ENCODE data around the gene ITPKB.

Gene ITPKB

GRCh38 chr1:226665505-226666163 is 73.4 kb downstream of the ITPKB start:
- no peak for DNase-seq (ENCODE audit: low spot score)

- peak; percentile 77 for DNase-seq (ENCODE audit: low spot score)
Observed at GRCh38 chr1:226664413-226665101, 74.5 kb downstream of the ITPKB start.

GRCh38 chr1:226663327-226663704 is 75.8 kb downstream of the ITPKB start:
- DNase-seq (ENCODE audit: low spot score): no peak

- DNase-seq (ENCODE audit: low spot score): no peak
Observed at GRCh38 chr1:226662642-226663326, 76.3 kb downstream of the ITPKB start.

GRCh38 chr1:226661965-226662364 is 77.1 kb downstream of the ITPKB start:
- no peak for DNase-seq (ENCODE audit: low spot score)

- no peak for DNase-seq (ENCODE audit: low spot score)
Observed at GRCh38 chr1:226661271-226661670, 77.8 kb downstream of the ITPKB start.

GRCh38 chr1:226660410-226661182 is 78.5 kb downstream of the ITPKB start:
- no peak for DNase-seq (ENCODE audit: low spot score)

GRCh38 chr1:226659641-226660040 is 79.4 kb downstream of the ITPKB start:
- no peak for DNase-seq (ENCODE audit: low spot score)

GRCh38 chr1:226659136-226659535 is 79.9 kb downstream of the ITPKB start:
- no peak for DNase-seq (ENCODE audit: low spot score)

- DNase-seq (ENCODE audit: low spot score): no peak
Observed at GRCh38 chr1:226658546-226659125, 80.4 kb downstream of the ITPKB start.

- no peak for DNase-seq (ENCODE audit: low spot score)
Observed at GRCh38 chr1:226657895-226658545, 81.1 kb downstream of the ITPKB start.

- DNase-seq (ENCODE audit: low spot score): no peak
Observed at GRCh38 chr1:226656601-226657277, 82.3 kb downstream of the ITPKB start.

- DNase-seq (ENCODE audit: low spot score): no peak
Observed at GRCh38 chr1:226656201-226656600, 82.9 kb downstream of the ITPKB start.

- no peak for DNase-seq (ENCODE audit: low spot score)
Observed at GRCh38 chr1:226655251-226656163, 83.6 kb downstream of the ITPKB start.

GRCh38 chr1:226654668-226655055 is 84.4 kb downstream of the ITPKB start:
- no peak for DNase-seq (ENCODE audit: low spot score)

- no peak for DNase-seq (ENCODE audit: low spot score)
Observed at GRCh38 chr1:226654046-226654667, 84.9 kb downstream of the ITPKB start.

- DNase-seq (ENCODE audit: low spot score): no peak
Observed at GRCh38 chr1:226653311-226653921, 85.7 kb downstream of the ITPKB start.

- no peak for DNase-seq (ENCODE audit: low spot score)
Observed at GRCh38 chr1:226652613-226653012, 86.5 kb downstream of the ITPKB start.

- DNase-seq (ENCODE audit: low spot score): no peak
Observed at GRCh38 chr1:226651732-226652105, 87.4 kb downstream of the ITPKB start.

Measured in left forelimb (tissue), 1 donor.